ENCODE results near the gene DXO.

Gene DXO

DNA sequence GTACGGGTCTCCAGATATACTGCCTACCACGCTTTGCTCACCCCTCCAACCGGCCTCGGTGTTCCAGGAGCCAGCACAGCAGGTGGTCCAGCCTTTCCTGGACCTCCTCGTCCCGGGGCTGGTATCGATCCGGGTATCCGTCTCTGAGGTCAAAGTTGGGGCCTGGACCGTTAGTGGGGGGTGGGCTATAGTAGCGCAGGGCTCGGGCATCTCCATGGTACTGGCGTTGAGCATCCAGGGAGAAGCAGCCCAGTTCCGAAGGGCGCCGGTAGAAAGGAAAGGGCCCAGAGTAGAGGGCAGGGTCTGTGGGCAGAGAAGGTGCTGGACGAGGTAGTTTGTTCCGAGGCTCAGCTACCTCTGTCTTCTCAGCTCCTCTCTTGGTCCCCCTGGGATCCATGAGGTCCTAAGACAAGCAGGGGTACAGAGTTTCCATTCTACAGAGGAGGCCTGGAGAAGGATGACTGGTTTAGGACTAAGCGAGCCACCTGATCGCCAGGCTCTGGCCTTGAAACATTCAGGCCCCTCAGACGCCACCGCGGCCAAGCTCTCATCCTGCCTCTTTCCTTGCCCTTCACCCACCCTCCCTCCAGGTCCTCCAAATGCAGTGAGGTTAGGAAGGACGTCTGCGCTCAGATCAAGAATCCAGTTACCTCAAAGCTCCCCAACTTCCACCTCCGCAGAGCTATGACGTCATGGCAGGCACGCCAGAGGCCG, 502 bp downstream of the DXO start:
- TF ChIP-seq, protein P1, sequence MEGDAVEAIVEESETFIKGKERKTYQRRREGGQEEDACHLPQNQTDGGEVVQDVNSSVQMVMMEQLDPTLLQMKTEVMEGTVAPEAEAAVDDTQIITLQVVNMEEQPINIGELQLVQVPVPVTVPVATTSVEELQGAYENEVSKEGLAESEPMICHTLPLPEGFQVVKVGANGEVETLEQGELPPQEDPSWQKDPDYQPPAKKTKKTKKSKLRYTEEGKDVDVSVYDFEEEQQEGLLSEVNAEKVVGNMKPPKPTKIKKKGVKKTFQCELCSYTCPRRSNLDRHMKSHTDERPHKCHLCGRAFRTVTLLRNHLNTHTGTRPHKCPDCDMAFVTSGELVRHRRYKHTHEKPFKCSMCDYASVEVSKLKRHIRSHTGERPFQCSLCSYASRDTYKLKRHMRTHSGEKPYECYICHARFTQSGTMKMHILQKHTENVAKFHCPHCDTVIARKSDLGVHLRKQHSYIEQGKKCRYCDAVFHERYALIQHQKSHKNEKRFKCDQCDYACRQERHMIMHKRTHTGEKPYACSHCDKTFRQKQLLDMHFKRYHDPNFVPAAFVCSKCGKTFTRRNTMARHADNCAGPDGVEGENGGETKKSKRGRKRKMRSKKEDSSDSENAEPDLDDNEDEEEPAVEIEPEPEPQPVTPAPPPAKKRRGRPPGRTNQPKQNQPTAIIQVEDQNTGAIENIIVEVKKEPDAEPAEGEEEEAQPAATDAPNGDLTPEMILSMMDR (IDR thresholded peaks at IDR 0.05), result no peak
- DNase-seq (ENCODE audit: low spot score), result no peak
- H3K27ac ChIP-seq, result peak overlapping the region; percentile 94 to 98
- peak overlapping the region; percentile 75 for H3K4me3 ChIP-seq

- Histone ChIP-seq H3K4me3 (peak overlapping the region; percentile 75), H3K27ac (peak overlapping the region; percentile 94 to 98)
- DNase-seq (ENCODE audit: low spot score), result no peak
- TF ChIP-seq, protein P1 (IDR thresholded peaks at IDR 0.05), result no peak
These were observed 1.2 kb downstream of the DXO start for GRCh38 chr6:31970604-31971271.

GRCh38 chr6:31969712-31970603, 2.0 kb downstream of the DXO start:
- Histone ChIP-seq H3K4me3 (peak overlapping the region; percentile 75), H3K27ac (peak overlapping the region in 1 of 2 donors; percentile 98)
- TF ChIP-seq, protein P1 (IDR thresholded peaks at IDR 0.05), result no peak
- DNase-seq (ENCODE audit: low spot score), result no peak

- TF ChIP-seq, protein P1 (IDR thresholded peaks at IDR 0.05), result no peak
- H3K27ac ChIP-seq, result no peak overlapping the region
- H3K4me3 ChIP-seq, result no peak overlapping the region
- no peak for DNase-seq (ENCODE audit: low spot score)
These were observed 2.9 kb downstream of the DXO start for GRCh38 chr6:31968791-31969711.

DNA sequence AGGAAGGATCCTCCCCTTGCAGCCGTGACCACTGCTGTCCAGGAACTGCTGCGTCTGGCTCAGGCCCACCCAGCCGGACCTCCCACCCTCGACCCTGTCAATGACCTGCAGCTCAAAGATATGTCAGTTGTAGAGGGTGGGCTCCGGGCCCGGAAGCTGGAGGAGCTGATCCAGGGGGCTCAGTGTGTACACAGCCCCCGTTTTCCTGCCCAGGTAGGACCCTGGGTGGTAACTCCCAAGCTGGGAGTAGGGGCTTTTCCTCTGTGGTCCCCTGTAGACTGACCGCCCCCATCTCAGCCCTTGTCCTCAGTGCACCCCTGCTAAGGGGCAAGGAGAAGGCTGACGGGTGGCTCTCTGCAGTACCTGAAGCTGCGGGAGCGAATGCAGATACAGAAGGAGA, 3.6 kb downstream of the DXO start:
- TF ChIP-seq, protein P1 (IDR thresholded peaks at IDR 0.05), result no peak
- Histone ChIP-seq H3K4me3 (no peak overlapping the region), H3K27ac (no peak overlapping the region)
- no peak for DNase-seq (ENCODE audit: low spot score)

DNA sequence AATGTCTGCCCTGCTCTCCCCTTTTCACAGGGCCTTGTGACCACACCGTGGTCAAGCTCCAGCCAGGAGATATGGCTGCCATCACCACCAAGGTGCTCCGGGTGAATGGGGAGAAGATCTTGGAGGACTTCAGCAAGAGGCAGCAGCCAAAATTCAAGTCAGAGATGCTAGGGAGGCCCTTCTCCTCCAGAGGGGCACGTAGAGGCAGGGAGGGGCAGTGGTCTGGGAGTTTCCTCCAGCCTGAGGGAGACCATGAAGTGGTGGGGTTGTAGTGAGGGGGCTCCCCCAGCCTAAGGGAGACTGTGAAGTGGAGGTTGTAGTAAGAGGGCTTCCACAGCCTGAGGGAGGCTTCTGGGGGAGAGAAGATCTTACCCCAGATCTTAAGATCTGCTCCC, 4.0 kb downstream of the DXO start:
- H3K27ac ChIP-seq, result no peak overlapping the region
- no peak overlapping the region for H3K4me3 ChIP-seq
- TF ChIP-seq, protein P1 (IDR thresholded peaks at IDR 0.05), result no peak
- DNase-seq (ENCODE audit: low spot score), result no peak
